Activated naive CD4-positive, alpha-beta T cell (primary cell): ENCODE data around the gene GUCD1.
A peak's percentile ranks its signal among the peaks of the same experiment; 100 is the strongest.

Experiments used
- DNase-seq, 4 experiments: peaks; one replicate each; lab custom pipeline; 2025; lab: John Stamatoyannopoulos, UW

Gene GUCD1

GRCh38 chr22:24529898-24530297, 25.0 kb downstream of the GUCD1 start:
- DNase-seq = no peak

DNA sequence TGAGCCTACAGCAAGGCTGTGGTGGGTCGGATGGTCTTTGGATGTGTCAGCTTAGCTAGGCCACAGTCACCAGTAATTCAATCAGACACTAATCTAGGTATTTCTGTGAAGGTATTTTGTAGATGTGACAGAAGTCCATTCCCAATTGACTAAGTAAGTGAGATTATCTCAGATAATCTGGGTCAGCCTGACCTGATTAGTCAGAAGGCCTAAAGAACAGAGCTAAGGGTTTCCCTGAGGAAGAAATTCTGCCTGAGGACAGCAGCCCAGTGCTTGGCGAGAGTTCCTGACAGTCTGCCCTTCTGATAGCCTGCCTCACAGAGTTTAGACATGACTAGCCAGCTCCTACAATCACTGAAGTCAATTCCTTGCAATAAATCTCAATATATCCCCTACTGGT, 28.7 kb downstream of the GUCD1 start:
- no peak for DNase-seq

DNA sequence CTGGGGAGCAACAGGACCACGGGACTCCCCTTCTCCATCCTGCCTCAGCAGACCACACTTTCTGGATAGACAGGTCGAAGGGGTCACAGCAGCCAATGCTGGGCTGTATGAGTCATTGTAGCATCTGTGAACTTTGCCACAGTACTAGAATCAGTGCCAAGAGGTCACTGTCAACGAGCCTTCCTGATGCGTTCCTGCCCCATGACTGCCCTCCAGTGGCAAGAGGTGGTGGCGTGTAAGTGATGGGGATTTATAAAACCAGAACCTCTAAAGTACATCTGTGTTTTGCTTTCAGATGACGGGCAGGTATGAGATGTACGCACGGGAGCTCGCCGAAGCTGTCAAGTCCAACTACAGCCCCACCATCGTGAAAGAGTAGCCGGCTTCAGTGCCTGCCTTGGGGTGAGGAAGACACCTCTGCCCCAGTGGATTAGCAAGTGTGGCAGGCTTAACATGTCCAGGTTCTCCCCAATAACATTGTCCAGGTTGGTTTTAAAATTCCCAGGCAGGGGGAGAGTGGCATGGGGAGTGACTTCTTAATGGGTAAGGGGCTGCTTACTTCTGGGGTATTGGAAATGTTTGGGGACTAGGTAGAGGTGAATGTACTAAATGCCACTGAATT, 29.4 kb downstream of the GUCD1 start:
- peak; percentile 6 to 64 (median 53) for DNase-seq

GRCh38 chr22:24523873-24524272, 31.1 kb downstream of the GUCD1 start:
- DNase-seq = no peak

GRCh38 chr22:24521791-24522245, 33.1 kb downstream of the GUCD1 start:
- DNase-seq = peak in 1 of 4 experiments; percentile 4

DNA sequence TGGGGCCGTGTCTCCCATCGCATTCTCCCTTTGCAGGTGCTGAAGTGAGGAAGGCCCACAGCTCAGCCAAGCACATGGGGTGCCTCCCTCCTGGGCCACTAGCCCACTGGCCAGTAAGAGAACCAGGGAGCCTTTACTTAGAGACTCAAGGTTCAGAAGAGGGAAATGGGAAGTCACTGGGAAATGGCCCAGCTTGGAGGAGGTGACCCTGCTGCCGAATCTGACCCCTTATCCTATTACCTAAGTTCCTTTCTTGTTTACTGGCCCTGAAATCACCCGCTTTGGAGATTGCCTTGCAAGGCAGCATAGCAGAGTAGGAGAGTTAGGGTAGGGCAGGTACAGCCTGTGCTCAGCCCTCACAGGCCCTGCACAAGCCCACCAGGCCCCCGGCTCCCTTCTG, 35.4 kb downstream of the GUCD1 start:
- no peak for DNase-seq

DNA sequence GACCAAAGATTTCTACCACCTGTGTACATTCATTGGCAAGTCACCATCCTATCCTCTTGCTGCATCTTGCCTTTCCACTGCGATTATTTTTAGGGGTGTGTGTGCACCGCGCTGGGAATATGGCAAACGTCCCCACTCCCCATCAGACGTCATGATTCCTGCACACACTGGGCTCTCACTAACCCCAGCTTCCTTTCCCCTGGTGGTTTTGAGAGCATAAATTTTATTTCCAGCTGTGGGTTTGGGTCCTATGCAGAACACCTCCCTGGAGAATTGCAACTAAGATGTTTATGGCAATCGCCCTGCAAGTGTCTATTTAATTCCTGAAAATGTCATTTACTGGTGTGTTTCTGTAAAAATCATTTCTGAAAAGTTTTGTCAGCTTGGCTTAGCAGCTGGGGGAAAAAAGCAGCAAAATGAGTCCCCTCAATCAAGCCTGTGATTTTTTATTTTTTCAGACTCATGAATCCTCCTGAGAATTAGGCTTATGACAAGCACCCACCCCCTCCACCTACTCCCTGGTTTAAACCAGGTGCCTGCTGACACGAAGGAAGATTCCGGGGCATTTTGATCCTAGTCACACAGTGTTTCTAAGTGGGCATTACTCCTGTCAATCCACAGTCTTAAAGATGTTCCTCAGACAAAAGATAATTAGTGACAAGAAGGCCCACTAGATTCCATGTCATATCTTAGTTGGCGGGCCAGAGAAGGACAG, 36.0 kb downstream of the GUCD1 start:
- no peak for DNase-seq

GRCh38 chr22:24518228-24518627, 36.7 kb downstream of the GUCD1 start:
- no peak for DNase-seq

- DNase-seq = no peak
These were observed 37.5 kb downstream of the GUCD1 start for GRCh38 chr22:24517446-24517845.

DNA sequence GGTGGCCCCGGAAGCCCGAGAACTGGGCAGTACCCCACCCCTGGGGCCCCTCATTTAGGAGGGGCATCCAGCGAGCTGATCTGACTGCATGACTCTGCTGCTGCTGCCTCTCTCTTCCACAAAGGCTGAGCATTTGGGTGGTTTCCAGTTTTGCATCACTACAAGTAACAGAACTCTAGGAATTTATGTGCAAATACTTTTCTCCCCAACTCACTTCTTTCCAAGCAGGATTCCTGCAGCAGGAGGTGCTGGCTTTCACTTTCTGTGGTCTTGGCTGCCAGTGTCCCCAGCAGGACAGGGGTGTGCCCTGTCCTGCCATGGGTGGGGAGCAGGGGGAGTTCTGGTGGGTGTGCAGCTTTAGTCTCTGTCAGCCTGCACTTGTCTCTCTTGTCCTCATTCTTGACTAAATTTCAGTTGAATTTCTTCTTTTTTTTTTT, 38.6 kb downstream of the GUCD1 start:
- no peak for DNase-seq

GRCh38 chr22:24515027-24515338, 40.0 kb downstream of the GUCD1 start:
- DNase-seq = no peak

- DNase-seq = no peak
These were observed 40.5 kb downstream of the GUCD1 start for GRCh38 chr22:24514241-24515026.

GRCh38 chr22:24513378-24514240, 41.3 kb downstream of the GUCD1 start:
- DNase-seq = no peak

- no peak for DNase-seq
These were observed 42.9 kb downstream of the GUCD1 start for GRCh38 chr22:24512043-24512442.

DNA sequence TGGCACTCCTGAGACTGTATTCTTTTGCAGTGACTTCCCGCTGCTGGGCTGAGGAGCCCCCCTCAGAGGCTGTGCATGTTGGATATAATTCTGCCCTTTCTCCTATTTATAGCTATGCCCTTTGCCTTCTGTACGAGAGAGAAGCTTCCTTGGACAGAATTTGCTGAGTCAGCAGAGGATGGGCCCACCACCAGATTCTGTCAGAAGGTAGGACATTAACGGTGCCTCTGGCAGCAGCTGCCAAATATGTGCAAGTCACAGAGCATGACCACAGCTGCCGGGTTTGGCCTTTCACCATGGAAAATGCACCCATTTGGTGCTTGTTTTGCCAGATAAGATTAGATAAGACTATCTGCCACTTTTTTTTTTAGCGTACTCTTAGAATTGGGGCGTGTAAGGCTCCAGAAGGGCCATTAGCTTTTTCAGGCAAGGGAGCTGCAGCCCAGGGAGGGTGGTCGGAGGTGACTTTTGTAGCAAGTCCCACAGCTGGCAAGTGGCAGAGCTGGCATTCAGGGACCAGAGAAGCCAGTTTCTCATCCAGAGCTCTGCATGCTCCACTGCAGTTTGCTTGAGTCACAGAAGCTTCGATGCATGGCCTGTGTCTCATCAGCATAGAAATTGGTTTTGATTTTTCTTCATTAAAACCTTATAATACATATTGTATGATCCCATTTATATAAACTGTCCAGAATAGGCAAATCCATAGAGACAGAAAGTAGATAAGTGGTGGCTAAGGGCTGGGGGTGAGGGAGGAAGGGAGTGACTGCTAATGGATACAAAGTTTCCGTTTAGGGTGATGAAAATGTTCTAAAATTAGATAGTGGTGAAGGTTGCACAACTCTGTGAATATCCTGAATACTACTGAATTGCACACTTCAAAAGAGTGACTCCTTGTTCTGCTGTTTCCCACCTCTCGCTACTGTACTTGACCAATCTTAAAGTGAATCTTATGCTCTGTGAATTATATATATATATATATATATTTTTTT, 44.0 kb downstream of the GUCD1 start:
- DNase-seq = no peak

GRCh38 chr22:24507716-24508115, 47.2 kb downstream of the GUCD1 start:
- no peak for DNase-seq

- no peak for DNase-seq
These were observed 48.0 kb downstream of the GUCD1 start for GRCh38 chr22:24506802-24507438.

- DNase-seq = no peak
These were observed 49.8 kb downstream of the GUCD1 start for GRCh38 chr22:24504956-24505736.

DNA sequence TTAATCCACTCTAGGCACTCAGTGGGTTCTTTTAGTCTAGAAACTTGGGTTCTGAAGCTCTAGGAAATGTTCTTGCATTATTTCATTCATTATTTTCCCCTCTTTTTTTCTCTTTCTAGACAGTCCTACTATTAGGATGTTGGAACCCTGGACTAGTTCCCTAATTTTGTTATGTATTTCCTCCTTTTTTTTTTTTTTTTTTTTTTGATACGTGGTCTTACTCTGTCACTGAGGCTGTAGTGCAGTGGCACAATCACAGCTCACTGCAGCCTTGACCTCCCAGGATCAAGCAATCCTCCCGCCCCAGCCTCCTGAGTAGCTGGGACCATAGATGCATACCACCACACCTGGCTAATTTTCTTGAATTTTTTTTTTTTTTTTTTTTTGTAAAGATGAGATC, 50.4 kb downstream of the GUCD1 start:
- DNase-seq = no peak
